ENCODE results near the gene STARD13. TPM values are rescaled to one million over a fixed set of nuclear protein-coding genes. Genes with fewer than 3 reads are reported as not detected.
"Not testable (repeated sequence)": the region's sequence is repeated elsewhere in the genome, so short reads cannot be mapped to it uniquely, and the experiment has no call there.

The STARD13 gene
- total RNA-seq, 1 experiment from 2014 or later, result 11.2 TPM

GRCh38 chr13:33256148-33256840 is 29.3 kb downstream of the STARD13 start:
- DNase-seq (ENCODE audit: low read depth), result peak; percentile 46

DNA sequence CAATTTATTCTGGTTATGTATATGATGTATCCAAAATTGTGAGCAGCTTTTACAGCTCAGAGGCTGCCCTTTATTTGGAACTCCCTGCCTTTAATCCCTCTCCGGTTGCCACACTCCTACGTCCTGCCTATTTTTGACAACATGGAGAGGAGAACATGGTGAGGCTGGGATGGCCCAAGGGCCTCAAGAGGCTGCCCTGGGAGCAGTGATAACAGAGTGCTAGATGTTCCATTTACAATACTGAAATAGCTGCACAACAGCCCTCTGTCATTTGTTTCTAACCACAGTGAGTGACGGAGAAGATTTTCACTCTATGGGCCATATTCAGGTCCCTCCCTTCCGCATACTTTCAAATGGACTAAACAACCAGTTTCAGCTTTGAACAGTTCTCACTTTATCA is 33.4 kb downstream of the STARD13 start:
- no peak for DNase-seq (ENCODE audit: low read depth)

DNA sequence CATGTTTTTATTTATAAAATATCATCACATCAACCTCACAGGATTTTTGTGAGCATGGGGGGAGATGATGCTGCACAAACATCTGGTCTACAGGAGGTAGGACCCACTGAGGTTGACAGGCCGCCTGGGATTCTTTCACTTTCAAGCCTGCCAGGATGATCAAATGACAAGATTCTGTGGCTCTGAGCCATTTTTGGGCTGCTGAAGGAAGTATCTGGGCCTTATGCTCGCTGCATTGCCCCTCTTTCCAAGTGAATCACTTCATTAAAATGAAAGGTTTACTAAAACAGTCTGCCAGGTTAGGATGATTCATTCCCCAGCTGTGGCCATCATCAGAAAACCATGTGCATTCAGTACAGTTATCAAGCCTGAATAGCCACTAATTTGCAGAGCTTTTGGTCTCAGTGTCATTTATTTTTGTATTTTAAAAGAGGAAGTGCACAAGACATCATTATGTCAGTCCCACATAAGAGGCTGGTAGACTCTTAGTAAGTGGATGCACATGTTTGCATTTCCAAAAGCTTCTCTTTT is 34.4 kb downstream of the STARD13 start:
- peak; percentile 98 for DNase-seq (ENCODE audit: low read depth)

GRCh38 chr13:33250609-33251008 is 34.9 kb downstream of the STARD13 start:
- DNase-seq (ENCODE audit: low read depth), result no peak

- no peak for DNase-seq (ENCODE audit: low read depth)
Measured at GRCh38 chr13:33249894-33250293, 35.7 kb downstream of the STARD13 start.

- DNase-seq (ENCODE audit: low read depth), result peak; percentile 84
Measured at GRCh38 chr13:33249066-33249465, 36.5 kb downstream of the STARD13 start.

DNA sequence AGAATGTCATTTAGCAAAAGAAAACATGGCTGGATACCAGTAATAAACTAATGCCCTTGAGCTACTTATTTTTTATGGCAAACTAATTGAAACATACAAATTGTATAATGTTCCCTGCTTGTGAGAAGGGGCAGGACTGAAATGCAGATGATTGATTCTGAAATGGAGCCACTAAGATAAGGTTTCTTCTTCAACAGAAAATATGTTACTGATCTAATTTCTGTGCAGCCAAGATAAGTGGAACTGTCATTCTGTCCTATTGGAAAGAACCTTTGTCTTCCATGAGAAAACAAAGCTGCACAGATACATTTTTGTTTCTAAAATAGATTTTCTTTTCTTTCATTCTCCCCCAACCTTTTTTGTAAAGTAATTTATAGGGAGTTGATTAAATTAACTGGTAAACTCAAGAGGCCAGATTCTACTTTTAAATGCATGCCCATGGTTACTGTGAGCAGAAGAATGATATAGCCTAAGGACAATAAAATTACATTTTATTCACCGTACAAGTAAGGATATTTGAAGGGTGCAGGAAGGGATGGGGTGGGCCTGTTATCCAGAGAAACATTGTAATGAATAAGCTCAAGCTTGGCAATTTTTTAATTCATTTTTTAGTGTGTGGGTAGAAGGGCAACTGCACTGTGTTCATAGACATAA is 39.9 kb downstream of the STARD13 start:
- no peak for DNase-seq (ENCODE audit: low read depth)

GRCh38 chr13:33244907-33245287 is 40.7 kb downstream of the STARD13 start:
- no peak for DNase-seq (ENCODE audit: low read depth)

DNA sequence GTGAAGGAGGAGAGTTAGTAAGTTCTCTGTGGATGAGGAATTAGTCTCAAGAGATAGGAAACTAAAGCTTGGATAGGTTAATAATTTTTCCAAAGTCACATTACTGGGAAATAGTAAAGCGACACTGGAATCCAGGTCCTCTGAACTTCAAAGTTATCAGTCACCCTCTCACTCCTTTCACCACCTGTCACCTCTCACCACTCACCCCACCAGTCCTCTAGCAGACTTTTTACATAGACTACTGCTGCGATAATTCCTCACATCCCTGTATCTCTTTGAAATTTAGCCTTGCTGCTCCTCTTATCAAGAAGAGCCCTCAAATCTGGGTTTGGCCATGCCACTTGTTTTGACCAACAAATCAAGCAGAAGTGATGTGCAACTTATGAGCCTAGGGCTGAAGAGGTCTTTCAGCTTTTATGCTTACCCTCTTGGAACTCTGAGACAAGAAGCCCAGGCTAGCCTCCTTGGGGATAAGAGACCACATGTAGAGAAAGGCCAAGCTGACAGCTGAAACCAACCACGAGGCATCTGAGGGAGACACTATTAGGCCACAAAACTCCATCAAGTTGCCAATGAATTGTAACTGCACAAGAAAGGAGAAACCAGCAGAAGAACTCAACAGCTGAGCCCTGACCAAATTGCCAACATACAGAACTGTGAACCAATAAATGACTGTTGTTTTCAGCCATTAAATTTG is 41.2 kb downstream of the STARD13 start:
- DNase-seq (ENCODE audit: low read depth), result no peak

GRCh38 chr13:33242984-33243617 is 42.5 kb downstream of the STARD13 start:
- no peak for DNase-seq (ENCODE audit: low read depth)

- DNase-seq (ENCODE audit: low read depth), result not testable (repeated sequence)
Measured at GRCh38 chr13:33242372-33242771, 43.2 kb downstream of the STARD13 start.

- peak; percentile 80 for DNase-seq (ENCODE audit: low read depth)
Measured at GRCh38 chr13:33236021-33236420, 49.5 kb downstream of the STARD13 start.

DNA sequence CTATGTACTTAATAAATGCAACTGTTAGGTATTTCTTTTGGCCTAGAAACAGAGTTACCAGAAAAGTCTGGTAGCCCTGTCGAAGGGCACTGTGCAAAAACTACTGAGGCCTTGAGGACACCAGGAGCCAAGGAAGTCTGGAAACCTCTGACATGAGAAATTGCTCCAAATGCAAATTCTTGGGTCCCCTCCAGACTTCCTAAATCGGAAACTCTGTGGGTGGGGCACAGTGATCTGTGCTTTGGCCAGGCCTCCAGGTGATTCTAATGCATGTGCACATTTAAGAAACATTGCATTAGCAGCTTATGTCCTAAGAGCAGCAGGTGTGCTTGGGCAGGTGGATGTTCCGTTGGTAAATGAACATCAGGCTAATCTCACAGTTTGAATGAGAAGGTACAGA is 50.0 kb downstream of the STARD13 start:
- DNase-seq (ENCODE audit: low read depth), result peak; percentile 19

- no peak for DNase-seq (ENCODE audit: low read depth)
Measured at GRCh38 chr13:33235078-33235477, 50.5 kb downstream of the STARD13 start.

DNA sequence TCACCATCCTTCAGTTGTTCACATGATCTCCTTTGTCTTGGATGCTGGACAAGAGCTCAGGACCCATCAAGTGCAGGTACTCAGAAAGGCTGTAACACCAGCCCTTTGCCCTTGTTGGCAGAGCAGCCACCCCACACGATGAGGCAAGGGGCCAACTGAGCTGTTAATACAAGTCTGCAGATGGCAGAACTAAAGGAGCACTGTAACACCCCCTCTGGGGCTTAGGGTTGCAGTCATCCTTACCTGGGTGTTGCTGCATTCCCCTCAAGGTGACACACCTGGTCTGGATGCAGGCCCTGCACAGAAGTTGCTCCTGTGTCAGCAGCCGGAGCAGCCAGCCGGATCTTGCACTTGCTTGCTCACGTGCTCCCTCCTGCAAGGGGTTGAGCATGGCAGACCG is 52.0 kb downstream of the STARD13 start:
- DNase-seq (ENCODE audit: low read depth), result no peak

- no peak for DNase-seq (ENCODE audit: low read depth)
Measured at GRCh38 chr13:33232883-33233282, 52.7 kb downstream of the STARD13 start.

- DNase-seq (ENCODE audit: low read depth), result no peak
Measured at GRCh38 chr13:33231339-33231738, 54.2 kb downstream of the STARD13 start.

- peak; percentile 71 for DNase-seq (ENCODE audit: low read depth)
Measured at GRCh38 chr13:33230178-33230881, 55.2 kb downstream of the STARD13 start.

- DNase-seq (ENCODE audit: low read depth), result no peak
Measured at GRCh38 chr13:33229446-33230177, 55.9 kb downstream of the STARD13 start.

GRCh38 chr13:33228648-33229445 is 56.7 kb downstream of the STARD13 start:
- peak; percentile 46 for DNase-seq (ENCODE audit: low read depth)
